Astrocyte (in vitro differentiated cells and primary cell): ENCODE results near the gene MYL3. TPM values are rescaled to one million over a fixed set of nuclear protein-coding genes. Genes with fewer than 3 reads are reported as not detected.
"Not testable (repeated sequence)": the region's sequence is repeated elsewhere in the genome, so short reads cannot be mapped to it uniquely, and the experiment has no call there.

ENCODE experiments used
- DNase-seq: peaks from one replicate; pipeline ENCODE4 v3.0.0-alpha.2; 2010; ENCODE audit warnings: low read depth
- FAIRE-seq: peaks from 2 replicates; lab custom pipeline; 2011; peaks lifted over from hg19 to GRCh38; lab: Jason Lieb, UNC
- H2AFZ ChIP-seq: 2 replicates; pipeline ENCODE4 v1.6.0; 2012; ENCODE audit warnings: low read depth, low read length, inconsistent platforms
- H3K27ac ChIP-seq: 2 replicates; pipeline ENCODE4 v1.5.1; 2011; ENCODE audit warnings: low read depth, low read length, inconsistent platforms
- H3K27me3 ChIP-seq: 2 replicates; pipeline ENCODE4 v1.6.0; 2011; ENCODE audit warnings: low read length, inconsistent platforms; ENCODE audit not compliant: insufficient read depth
- H3K36me3 ChIP-seq: 2 replicates; pipeline ENCODE4 v1.5.1; 2011; ENCODE audit warnings: low read length, inconsistent platforms; ENCODE audit not compliant: insufficient read depth
- H3K4me1 ChIP-seq: 2 replicates; pipeline ENCODE4 v1.5.1; 2011; ENCODE audit warnings: low read length, inconsistent platforms; ENCODE audit not compliant: insufficient read depth
- H3K4me2 ChIP-seq: 2 replicates; pipeline ENCODE4 v1.6.0; 2012; ENCODE audit warnings: low read length, inconsistent platforms
- H3K4me3 ChIP-seq: 2 replicates; pipeline ENCODE4 v1.5.1; 2011; ENCODE audit warnings: low read depth, mild to moderate bottlenecking, low read length, inconsistent platforms; ENCODE audit not compliant: insufficient read depth
- H3K79me2 ChIP-seq: 2 replicates; pipeline ENCODE4 v1.6.0; 2012; ENCODE audit warnings: mild to moderate bottlenecking, low read length, inconsistent platforms; ENCODE audit not compliant: insufficient read depth
- H3K9ac ChIP-seq: 2 replicates; pipeline ENCODE4 v1.6.0; 2012; ENCODE audit warnings: mild to moderate bottlenecking, low read length, inconsistent platforms
- H3K9me3 ChIP-seq: 2 replicates; pipeline ENCODE4 v1.5.1; 2012; ENCODE audit warnings: low read depth, mild to moderate bottlenecking, low read length, inconsistent platforms; ENCODE audit not compliant: insufficient read depth
- H4K20me1 ChIP-seq: 2 replicates; pipeline ENCODE4 v1.6.0; 2012; ENCODE audit warnings: low read length, inconsistent platforms; ENCODE audit not compliant: insufficient read depth
- H3K27ac Mint-ChIP-seq: one replicate; pipeline ENCODE4 v1.8.0; 2021; ENCODE audit warnings: mild to moderate bottlenecking, mixed read lengths; ENCODE audit not compliant: unreplicated experiment
- H3K27me3 Mint-ChIP-seq: one replicate; pipeline ENCODE4 v1.8.0; 2021; ENCODE audit warnings: low read depth, mixed read lengths; ENCODE audit not compliant: unreplicated experiment
- H3K36me3 Mint-ChIP-seq: one replicate; pipeline ENCODE4 v1.8.0; 2021; ENCODE audit warnings: low read depth, mixed read lengths; ENCODE audit not compliant: unreplicated experiment
- H3K4me1 Mint-ChIP-seq: one replicate; pipeline ENCODE4 v1.8.0; 2021; ENCODE audit warnings: low read depth, mixed read lengths; ENCODE audit not compliant: unreplicated experiment
- H3K4me3 Mint-ChIP-seq: one replicate; pipeline ENCODE4 v1.8.0; 2021; ENCODE audit warnings: mild to moderate bottlenecking, moderate library complexity, mixed read lengths; ENCODE audit not compliant: unreplicated experiment
- H3K9me3 Mint-ChIP-seq: one replicate; pipeline ENCODE4 v1.8.0; 2021; ENCODE audit warnings: mild to moderate bottlenecking, mixed read lengths; ENCODE audit not compliant: unreplicated experiment
- CTCF ChIP-seq: IDR thresholded peaks from 2 replicates; pipeline ENCODE4 v1.5.1; 2011; ENCODE audit warnings: low read depth, mild to moderate bottlenecking, inconsistent platforms, low read length, moderate library complexity; ENCODE audit not compliant: insufficient read depth
- EZH2 ChIP-seq: IDR thresholded peaks from 2 replicates; pipeline ENCODE4 v1.6.1; 2012; ENCODE audit warnings: mild to moderate bottlenecking, low read length, inconsistent platforms; ENCODE audit not compliant: insufficient read depth
- total RNA-seq: library from RNA; stranded (reverse); gene quantifications from 2 replicates; pipeline ENCODE4 v1.2.1, GENCODE V29; 2021

Gene MYL3
- total RNA-seq, 1 donor from 2014 or later, result 0.89 TPM

GRCh38 chr3:46825450-46825849, 37.8 kb downstream of the MYL3 start:
- H3K4me1 ChIP-seq, result no peaks in the 10 kb centered on the region
- DNase-seq, result no peak
- no peaks in the 10 kb centered on the region for H3K79me2 ChIP-seq
- H3K4me2 ChIP-seq, result no peak overlapping the region
- no peak overlapping the region for H3K27ac ChIP-seq
- peaks cover 4% of the 10 kb centered on the region for H3K27me3 ChIP-seq
- TF ChIP-seq CTCF (no peak), EZH2 (no peak)
- H2AFZ ChIP-seq, result no peak overlapping the region
- no peaks in the 10 kb centered on the region for H3K9me3 ChIP-seq
- H3K4me3 ChIP-seq, result no peak overlapping the region
- H4K20me1 ChIP-seq, result no peaks in the 10 kb centered on the region
- H3K27me3 Mint-ChIP-seq, result no peaks in the 10 kb centered on the region
- no peak overlapping the region for H3K9ac ChIP-seq
- no peak for FAIRE-seq
- no peak overlapping the region for H3K27ac Mint-ChIP-seq
- H3K36me3 ChIP-seq, result no peaks in the 10 kb centered on the region
- H3K4me3 Mint-ChIP-seq, result no peak overlapping the region
- peaks cover 4% of the 10 kb centered on the region for H3K36me3 Mint-ChIP-seq
- H3K4me1 Mint-ChIP-seq, result no peaks in the 10 kb centered on the region
- peaks cover 17% of the 10 kb centered on the region for H3K9me3 Mint-ChIP-seq

- TF ChIP-seq CTCF (no peak), EZH2 (no peak)
- Mint-ChIP-seq H3K27ac (no peak overlapping the region), H3K9me3 (peaks cover 20% of the 10 kb centered on the region), H3K4me1 (no peaks in the 10 kb centered on the region), H3K4me3 (no peak overlapping the region), H3K36me3 (no peaks in the 10 kb centered on the region), H3K27me3 (no peaks in the 10 kb centered on the region)
- no peak overlapping the region for H3K4me3 ChIP-seq
- FAIRE-seq (no peak), DNase-seq (no peak)
- H3K4me2 ChIP-seq, result no peak overlapping the region
- no peaks in the 10 kb centered on the region for H4K20me1 ChIP-seq
- no peaks in the 10 kb centered on the region for H3K79me2 ChIP-seq
- H3K4me1 ChIP-seq, result no peaks in the 10 kb centered on the region
- no peak overlapping the region for H3K9ac ChIP-seq
- H3K27me3 ChIP-seq, result peaks cover 4% of the 10 kb centered on the region
- H3K36me3 ChIP-seq, result no peaks in the 10 kb centered on the region
- H3K9me3 ChIP-seq, result no peaks in the 10 kb centered on the region
- H2AFZ ChIP-seq, result no peak overlapping the region
- no peak overlapping the region for H3K27ac ChIP-seq
Measured at GRCh38 chr3:46824211-46824970, 38.9 kb downstream of the MYL3 start.

- not testable (repeated sequence) for H3K36me3 Mint-ChIP-seq, H3K27me3 ChIP-seq, H3K9me3 ChIP-seq
Measured at GRCh38 chr3:46823314-46823713, 39.9 kb downstream of the MYL3 start.

More at GRCh38 chr3:46823314-46823713, 39.9 kb downstream of the MYL3 start:
- H3K9ac ChIP-seq, H3K4me1 Mint-ChIP-seq, H3K36me3 ChIP-seq, H3K27ac ChIP-seq, H2AFZ ChIP-seq, H3K4me2 ChIP-seq, H3K4me3 Mint-ChIP-seq, FAIRE-seq, H4K20me1 ChIP-seq, H3K27ac Mint-ChIP-seq, H3K4me3 ChIP-seq, H3K79me2 ChIP-seq, H3K27me3 Mint-ChIP-seq, DNase-seq, H3K4me1 ChIP-seq: not testable (repeated sequence)
- peaks cover 20% of the 10 kb centered on the region for H3K9me3 Mint-ChIP-seq
